ENCODE measurements around the gene ARHGEF28.

Gene ARHGEF28

DNA sequence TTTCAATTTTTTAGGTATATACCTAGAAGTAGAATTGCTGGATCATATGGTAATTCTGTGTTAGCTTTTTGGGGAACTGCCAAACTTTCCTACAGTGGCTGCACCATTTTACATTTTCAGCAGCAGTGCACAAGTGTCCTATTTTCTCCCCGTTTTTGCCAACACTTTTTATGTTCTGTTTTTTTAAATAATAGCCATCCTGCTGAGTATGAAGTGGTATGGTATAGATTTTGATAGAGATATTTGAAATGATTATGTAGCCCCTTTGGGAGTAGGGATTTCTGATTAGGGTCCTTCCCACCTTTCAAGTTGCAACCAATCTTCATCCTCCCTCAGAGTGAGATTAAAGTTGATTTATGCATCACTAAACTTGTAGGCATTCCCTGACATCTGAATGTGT, 76.5 kb downstream of the ARHGEF28 start:
- DNase-seq, result no peak

DNA sequence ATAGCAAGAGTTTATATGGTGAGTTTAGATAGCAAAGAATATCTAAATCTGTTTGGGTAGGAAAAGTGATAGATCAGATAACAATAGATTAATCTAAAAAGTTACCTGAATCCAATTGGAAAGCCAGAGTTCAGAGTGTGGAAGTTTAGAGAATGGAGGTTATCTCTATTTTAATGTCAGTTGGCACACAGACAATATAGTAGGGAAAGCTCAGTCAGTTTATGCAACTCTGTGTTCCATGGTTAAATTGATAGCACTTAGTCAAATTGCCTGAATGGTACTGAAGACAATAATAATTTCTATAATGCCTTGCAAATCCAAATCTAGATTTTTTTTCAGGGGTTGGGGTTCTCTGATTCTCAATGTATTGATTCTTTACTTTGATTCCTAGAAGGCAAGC, 77.0 kb downstream of the ARHGEF28 start:
- DNase-seq, result no peak

DNA sequence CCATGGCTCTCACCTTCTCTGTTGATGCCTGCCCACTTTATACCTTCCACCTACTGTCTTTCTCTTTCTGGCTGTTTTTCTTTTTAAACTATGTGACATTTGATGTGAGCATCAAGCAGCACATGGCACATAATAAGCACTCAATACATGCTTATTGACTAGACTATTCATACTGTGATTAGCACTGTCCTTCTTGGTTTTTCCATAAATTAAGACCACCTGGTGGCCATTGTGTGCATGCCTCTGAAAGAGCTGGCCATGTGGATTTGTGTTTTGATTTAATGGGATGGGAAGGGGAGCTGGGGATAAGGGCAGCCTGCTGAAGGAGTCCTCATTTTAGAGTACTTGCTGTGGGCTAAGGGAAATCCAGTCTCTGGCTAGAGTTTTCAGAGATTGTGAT, 79.4 kb downstream of the ARHGEF28 start:
- no peak for DNase-seq

DNA sequence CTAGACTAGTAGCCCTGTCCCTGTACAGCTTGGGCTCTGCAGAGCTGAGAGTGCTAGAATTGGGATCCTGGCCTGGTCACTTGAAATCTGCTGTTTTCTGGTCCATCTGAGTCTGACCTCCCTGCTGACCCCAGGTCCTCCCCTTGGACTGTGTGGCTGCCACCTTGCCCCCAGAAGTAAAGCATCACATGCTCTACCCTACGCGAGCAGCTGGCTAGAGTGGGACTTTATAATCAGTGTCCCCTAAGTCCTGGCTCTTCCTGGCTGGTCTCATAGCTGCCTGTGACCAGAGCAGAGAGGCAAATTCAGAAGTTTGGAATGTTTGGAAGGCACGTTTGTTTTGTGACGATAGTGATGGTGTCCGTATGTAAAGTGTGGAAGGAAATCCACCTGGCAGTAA, 81.0 kb downstream of the ARHGEF28 start:
- DNase-seq, result no peak

DNA sequence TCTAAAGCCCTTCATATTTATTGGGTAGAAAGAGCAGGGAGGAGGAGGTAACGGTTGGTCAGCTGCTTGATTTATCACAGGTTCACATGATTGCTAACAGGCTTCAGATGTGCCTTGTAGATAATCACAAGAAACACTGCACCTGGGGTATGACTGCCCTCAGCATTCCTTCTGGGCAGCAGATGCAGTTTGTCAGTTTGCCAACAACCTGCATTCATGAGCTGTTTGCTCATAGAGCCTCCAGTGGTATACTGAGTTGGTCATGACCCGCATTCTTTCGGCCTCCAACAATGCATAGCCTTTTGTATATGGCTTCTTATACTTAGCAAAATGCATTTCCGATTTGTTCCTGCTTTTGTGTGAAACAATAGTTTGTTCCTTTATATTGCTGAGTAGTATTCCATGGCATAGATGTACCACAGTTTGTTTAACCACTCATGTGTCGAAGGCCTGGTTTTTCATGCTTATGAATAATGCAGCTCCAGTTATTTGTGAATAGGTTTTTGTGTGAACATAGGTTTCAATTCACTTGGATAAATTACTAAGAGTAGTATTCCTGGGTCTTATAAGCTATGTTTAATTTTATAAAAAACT, 83.6 kb downstream of the ARHGEF28 start:
- no peak for DNase-seq

DNA sequence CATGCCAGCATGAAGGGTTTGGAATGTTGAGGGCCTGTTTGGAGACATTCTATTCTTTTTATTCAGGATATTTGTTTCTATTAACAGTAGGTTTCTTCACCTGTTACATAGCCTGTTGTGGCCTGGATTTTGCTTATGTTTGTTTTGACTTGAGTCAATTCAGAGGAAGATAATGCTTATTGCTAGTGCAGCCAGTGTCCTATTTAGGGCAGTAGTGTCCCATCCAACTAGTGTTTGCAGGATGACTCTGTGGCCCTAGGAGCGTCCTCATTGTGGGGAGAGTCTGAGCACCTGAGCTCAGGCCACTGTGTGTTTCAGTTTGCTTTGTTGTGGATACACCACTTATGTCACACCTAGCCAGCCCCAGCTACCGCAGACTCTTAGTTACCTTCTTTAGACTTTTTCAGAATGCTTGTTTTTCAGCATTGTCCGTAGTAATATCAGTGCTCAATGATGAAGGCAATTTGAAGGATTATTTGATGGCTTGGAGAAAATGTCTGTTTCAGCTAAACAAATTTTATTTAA, 90.3 kb downstream of the ARHGEF28 start:
- DNase-seq, result no peak

DNA sequence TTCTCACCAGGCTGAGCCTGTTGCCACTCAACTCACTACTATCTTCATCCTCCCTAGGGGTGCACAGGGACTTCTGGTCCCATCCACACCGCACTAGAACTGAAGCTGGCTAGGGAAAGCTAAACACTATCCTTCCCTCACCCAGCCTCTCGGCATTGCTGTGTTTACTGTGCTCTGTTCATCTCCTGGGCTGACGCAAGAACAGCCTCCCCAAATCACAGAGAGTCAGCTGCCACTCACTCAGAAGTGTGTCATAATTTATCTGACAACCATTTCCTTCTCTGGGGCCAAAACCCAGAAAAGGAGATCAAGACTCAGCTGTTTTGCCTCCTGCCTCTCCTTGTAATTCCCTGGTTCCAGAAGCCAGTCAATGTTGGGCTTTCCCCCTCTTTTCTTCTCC, 92.8 kb downstream of the ARHGEF28 start:
- no peak for DNase-seq

DNA sequence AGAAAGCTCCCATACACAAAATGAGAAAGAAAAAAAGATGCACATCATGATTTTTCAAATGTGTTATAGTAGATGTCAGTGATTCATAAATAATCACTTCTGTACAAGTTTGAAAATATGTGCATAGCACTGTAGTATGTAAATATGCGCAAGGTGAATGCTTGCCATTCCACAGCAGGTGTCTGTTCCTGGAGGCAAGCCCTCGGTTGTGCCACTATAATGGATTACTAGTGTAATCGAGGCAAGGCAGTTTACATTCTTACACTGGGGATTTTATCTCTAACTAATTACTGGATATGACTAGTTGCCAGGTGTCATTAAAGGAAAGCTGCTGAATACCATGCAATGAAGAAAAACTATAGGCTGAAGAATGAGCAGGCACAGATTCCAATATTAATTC, 93.6 kb downstream of the ARHGEF28 start:
- DNase-seq, result no peak

DNA sequence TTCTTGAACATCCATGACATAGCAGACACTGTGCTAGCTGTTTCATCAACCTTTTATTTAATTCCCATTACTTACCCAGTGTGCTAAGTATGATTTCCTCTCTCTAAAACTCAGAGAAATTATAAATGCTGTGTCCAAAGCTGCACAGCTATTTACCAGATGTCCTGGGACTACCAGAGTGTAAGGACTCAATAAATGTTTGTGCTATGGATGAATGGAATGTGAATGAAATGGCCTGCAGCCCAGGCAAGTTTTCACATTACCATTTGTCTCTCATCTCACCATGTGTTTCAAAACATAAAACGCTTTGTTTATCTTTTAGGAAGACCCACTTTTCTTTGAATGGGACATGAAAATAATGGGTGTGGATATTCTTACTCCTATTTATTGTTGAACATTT, 96.2 kb downstream of the ARHGEF28 start:
- DNase-seq, result no peak

DNA sequence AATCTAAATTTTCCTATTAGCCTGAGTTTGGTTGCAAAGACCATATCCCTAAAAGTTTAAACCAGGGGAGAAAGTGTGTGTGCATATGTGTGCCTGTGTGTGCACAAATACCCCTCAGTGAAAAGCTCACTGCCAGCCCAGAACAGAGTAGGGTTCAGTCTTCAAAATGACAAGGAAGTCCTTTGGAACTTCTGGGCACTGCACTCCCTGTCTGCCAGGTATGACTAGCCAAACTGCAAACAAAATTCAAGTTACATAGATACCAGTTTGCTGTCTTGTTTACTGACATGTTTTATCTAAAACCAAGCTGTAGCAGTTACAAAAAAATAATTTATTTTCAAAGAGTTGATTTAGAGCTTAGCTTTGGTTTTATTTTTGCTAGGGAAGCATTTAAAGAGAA, 100.1 kb downstream of the ARHGEF28 start:
- DNase-seq, result no peak

DNA sequence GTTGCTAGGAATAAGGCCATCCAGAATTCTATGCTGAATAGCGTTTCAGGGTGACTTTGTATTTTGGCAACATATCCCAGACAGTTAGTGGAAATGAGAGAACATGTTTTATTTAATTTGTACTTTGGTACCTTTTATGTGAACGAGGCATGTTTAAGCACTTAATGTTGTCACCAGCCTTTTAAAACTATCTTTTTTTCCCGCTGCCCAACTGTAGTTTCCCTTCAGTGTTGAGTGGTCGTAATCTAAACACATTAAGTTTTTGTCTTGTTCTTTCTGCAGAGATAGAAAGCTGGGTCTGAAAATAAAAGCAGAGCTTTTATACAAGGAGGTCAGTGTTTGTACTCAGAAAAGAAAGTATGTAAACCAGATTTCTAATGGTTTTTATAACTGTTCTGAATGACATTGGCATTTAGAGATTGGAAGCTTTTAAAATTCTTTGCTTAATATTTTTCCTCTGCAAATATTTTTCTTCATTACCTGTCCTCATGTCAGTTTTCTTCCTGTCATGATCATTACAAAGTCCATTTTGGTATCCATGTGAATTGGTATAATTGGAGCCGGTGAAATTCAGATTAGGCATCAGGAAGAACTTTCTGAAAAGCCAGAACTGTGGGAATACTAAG, 100.7 kb downstream of the ARHGEF28 start:
- no peak for DNase-seq

DNA sequence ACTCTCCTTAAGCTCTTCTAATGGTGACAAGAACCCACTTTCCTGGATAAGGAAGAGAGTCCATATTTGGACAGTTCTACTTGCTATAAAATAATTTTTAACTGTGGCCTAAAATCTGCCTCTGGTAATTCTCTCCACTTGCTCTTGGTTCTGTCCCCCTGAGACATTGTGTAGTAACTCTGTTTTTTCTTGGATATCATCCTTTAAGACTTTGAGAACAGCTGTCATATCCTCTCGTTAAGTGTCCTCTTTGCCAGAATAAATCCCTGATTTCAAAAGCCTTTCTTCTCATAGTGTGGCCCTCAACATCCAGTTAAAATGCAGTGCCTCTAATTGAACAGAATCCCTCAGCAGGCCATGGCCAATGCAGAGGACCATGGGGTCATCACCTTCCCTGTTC, 101.5 kb downstream of the ARHGEF28 start:
- peak; percentile 39 for DNase-seq

DNA sequence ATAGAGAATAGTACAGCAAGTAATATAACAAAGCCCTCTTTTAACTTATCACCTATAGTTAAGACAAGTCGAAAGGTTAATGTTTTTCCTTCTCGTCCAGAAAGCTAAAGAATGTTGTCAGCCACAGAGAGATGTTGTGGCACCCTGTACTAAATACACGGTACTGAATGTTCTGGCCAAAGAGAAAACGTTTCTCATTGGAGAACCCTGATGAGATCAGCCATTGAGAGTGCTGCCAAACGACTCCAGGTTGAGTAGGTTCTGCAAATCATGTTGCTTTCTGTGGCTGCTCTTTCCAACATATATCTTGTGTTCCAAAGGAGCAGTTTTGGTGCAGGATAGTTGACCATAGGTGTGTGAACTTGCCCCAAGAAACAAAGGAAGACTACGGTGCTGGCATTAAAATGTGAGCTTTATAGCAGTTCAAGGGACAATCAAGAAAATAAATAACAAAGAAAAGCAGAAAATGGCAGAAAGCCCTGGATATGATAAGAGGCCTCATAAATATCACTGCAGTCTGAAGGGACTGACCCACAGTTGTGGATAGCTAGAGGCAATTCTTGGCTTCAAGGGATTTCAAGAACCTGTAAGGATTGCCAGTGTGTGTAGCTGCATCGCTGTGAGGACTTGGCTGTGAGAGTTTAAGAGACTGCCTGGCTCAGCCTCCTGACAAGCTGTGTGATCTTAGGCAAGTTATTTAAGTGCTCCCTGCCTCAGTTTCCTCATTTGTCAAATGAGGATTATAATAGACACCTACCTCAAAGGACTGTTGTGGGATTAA, 102.7 kb downstream of the ARHGEF28 start:
- no peak for DNase-seq

DNA sequence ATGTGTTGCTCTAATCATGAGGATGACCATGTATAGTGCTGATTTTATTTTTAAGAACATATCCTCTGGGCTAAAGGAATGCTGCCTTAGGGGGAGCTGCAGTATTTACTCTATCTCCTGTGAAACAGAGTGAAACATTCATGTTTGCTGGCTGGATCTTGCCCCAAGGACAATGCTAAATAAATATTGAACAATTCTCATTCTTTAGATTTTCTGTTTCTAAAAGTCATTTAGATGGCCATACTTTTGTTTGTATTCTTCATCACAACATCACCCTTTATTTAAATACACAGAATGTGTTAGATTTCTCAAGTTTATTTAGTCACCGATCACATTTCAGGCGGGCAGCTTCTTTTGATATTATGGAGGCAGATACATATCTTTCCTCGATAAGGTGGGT, 103.3 kb downstream of the ARHGEF28 start:
- no peak for DNase-seq

DNA sequence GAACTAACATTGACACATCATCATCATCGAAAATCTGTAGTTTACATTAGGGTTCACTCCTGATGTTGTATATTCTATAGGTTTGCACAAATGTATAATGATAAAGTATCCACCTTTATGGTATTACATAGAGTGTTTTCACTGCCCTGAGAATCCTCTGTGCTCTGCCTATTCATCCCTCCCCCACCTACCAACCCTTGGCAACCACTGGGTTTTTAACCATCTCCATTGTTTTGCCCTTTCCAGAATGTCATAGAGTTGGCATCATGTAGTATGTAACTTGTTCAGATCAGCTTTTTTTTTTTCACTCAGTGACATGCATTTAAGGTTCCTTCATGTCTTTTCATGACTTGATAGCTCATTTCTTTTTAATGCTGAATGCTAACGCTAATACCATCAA, 106.0 kb downstream of the ARHGEF28 start:
- DNase-seq, result no peak

DNA sequence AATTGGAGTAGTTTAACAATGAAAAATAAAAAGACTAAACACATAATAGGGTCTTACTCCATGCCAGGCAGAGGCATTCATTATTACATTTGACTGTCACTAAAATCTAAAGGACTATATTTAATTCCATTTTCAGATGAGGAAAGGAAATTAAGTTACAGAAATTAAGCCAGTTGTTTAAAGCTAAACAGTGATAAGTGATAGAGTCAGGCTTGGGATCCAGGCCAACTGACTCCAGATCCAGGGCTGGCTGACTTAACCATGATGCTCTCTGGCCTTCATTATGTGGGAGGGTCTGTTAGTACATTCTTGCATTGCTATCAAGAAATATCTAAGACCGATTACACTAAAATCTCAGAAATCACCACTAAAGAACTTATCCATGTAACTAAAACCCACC, 107.2 kb downstream of the ARHGEF28 start:
- no peak for DNase-seq

DNA sequence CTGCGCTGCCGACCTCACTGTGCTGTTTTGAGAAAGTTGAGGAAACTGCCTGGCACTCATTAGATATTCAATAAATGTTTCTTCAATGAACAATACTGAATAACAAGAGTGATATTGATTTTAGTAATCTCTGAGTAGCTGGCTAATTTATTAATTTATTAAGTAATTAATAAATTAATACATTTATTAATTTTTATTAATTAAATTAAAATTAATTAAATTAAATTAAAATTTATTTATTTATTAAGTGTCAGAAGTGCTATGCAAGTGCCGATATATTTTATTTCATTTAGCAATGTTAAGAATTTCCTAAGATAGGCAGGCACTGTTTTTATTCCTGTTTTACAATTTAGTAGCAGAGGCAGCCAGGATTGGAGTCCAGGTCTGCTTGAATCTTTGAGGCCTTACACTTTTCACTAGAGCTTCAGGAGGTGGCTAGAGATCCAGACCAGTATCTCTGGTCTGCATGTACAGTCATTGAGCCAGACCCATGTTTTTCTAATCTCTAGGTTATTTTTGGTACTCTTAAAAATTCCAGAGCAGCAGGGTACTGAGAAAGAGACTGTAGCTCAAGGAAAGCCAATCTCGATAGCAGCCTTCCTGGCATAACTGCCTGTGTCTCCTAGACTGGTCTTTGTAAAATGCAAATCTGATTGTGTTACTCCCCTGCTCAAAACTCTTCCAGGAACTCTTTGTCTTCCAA, 109.2 kb downstream of the ARHGEF28 start:
- DNase-seq, result no peak

DNA sequence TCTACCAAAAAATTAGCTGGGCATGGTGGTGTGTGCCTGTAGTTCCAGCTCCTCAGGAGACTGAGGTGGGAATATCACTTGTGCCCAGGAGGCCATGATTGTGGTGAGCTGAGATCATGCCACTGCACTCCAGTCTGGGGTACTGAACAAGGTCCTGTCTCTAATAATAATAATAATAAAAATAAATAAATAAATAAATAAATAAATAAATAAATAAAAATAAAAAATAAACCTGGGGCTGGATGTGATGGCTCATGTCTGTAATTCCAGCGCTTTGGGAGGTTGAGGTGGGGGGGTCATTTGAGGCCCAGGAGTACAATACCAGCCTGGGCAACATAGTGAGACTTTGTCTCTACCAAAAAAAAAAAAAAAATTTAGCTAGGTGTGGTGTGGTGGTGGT, 113.7 kb downstream of the ARHGEF28 start:
- no peak for DNase-seq

DNA sequence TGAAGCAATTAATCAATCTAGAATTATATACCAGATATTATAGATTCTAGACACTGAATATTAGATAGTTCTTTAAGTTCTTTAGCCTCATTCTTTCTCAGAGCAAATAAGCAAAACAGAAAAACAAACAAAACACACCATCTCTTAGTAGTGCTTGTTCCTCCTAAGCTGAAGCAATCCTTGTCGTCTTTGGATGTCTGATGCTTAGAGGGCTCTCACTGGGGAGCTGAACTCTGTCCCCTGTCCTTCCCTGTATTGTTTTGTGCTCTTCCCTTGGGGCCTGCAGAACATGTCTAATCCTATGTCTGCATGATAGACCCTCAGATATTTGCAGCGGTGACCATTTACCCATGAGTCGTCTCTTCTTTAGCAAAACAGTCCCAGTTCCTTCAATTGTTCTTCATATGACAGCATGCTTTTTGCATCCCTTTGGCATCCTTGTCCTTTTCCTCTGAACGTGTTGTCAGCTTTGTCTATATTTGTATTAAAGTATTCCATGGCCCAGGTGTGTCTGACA, 114.3 kb downstream of the ARHGEF28 start:
- no peak for DNase-seq

DNA sequence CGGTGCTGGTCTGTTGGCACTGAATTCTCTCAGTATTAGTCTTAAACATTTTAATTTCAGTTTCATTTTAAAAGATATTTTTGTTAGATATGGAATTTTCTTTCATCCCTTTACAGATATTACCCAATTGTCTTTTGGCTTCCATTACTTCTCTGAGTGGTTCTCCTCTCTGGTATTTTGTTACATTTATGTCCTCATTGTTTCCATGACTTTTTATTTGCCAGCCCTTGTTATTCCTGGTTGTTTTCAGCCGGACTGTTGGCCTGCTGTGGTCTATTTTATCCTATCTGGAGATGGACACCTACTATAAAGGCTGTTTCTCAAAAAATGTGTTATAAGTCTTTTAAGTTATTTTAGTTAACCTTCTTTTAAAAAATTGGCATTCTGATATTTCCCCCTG, 117.2 kb downstream of the ARHGEF28 start:
- DNase-seq, result no peak

DNA sequence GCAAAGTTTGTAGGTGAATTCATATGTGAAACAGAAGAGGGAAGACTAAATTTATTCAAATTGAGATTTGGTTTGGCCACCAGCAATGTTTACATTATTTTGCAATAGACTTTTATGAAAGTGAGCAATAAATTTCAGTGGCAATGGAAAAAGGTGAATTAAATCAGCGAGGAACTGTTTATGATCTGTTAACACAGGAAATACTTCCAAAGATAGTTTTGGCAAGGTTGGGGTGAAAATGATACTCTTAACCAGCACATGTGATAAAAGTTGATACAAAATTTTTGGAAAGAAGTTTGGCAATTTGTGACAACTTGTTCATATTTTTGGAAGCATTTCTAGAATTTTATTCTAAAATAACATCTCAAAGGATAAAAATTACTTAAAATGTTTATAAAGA, 119.8 kb downstream of the ARHGEF28 start:
- no peak for DNase-seq

DNA sequence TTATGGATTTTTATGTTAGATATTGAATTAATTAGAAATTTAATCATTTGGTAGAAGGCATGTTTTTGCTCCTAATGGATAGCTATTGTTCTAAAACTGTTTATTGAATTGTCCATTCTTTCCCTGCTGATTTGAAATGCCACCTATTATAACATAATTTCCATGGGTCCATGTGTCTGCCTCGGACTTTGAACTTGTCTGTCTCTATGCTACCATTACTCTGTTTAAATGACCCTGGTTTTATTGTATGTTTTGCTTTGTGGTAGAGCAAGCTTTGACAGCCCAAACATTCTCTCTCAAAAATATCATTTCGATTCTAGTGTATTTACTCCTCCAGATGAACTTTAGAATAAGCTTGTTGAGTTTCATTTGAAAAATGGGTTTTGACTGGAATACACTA, 120.6 kb downstream of the ARHGEF28 start:
- no peak for DNase-seq

DNA sequence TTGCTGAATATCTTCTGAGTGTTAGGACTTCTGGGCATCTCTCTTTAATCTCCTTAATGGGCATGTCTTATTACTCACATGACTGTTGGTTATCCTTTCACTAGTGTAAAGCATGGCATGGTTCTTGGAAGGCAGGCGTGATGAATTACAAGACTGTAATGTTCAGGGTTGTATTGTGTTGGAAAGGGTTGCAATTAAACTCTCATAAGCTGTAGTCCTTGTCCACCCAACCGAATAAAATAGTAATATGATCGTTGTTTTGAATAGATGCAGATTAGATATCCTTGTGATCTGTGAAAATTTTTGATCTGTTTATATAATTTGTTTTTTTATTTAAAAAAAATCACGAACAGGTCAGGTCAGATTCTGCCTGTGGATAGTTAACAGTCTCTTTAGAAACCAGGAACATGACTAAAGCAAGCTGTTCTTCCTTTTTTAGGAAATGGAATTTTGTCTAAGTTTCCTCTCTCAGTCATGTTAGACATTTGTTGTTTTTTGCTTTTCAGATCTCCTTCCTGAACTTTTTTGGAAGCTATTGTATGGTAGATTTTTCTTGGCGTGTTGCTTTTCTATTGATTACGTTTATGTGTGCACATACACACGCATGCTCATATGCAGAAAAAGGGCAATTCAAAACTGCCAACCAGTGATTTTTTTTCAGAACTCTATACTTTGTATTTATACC, 121.8 kb downstream of the ARHGEF28 start:
- peak; percentile 40 for DNase-seq

Data from NCI-H82 (cell line).